Mucosa of descending colon (tissue), 3 donors: ENCODE results near the gene ASB16. TPM values are rescaled to one million over a fixed set of nuclear protein-coding genes. Genes with fewer than 3 reads are reported as not detected.

Experiments used
- ATAC-seq: fragments of 200-7000 bp; cut with Tn5 transposase; one replicate; pipeline ENCODE4 v1.9.1; 2020; ENCODE audit warnings: mild to moderate bottlenecking, moderate library complexity
- DNase-seq, 3 donors: peaks; one replicate each; pipeline ENCODE4 v3.0.0-alpha.2; 2020
- H3K36me3 ChIP-seq: fragments of 200-600 bp; one replicate; pipeline ENCODE4 v1.8.0; 2021; ENCODE audit warnings: low read depth, mild to moderate bottlenecking
- H3K4me1 ChIP-seq: fragments of 200-600 bp; one replicate; pipeline ENCODE4 v1.8.0; 2021; ENCODE audit warnings: low read depth, mild to moderate bottlenecking
- H3K4me3 ChIP-seq: fragments of 200-600 bp; one replicate; pipeline ENCODE4 v1.8.0; 2021; ENCODE audit warnings: mild to moderate bottlenecking
- H3K9me3 ChIP-seq: fragments of 200-600 bp; one replicate; pipeline ENCODE4 v1.8.0; 2021; ENCODE audit warnings: mild to moderate bottlenecking
- CTCF ChIP-seq: fragments of 200-600 bp; IDR thresholded peaks from one replicate; pipeline ENCODE4 v1.8.0; 2022; ENCODE audit warnings: antibody characterized with exemption, mild to moderate bottlenecking
- intact Hi-C, 2 donors: fragments of 100-400 bp; cut with DNase I in 1 of 2; cut with micrococcal nuclease in 1 of 2; formaldehyde crosslinking; loops; one replicate each; pipeline versions ENCODE4 v1.11.0 to v1.11.1; 2022; cut with DNase I, micrococcal nuclease
- total RNA-seq, 3 donors: library from RNA; stranded (reverse); fragmentation: NEBNext Ultra II Directional in 2 of 3; extraction: Animal tissue kit (Norgen Biotek cat#: 25700) in 2 of 3; gene quantifications; one replicate each; pipeline versions ENCODE4 v1.2.1 to v1.2.4, GENCODE V29; 2021 to 2023
- donor health status: DM: no; HTN: no; CAD: no; lungs with moderate emphysema.
- donor health status: DM: no; HTN: no; CAD: no.
- donor health status: DM: no; HTN: yes; CAD: no.

ASB16 gene
- total RNA-seq, 3 donors from 2014 or later, result 0.29 to 1.7 TPM; not detected in 1

GRCh38 chr17:44216173-44216572, 45.7 kb downstream of the ASB16 start:
- ATAC-seq, result no peak
- no peaks in the 10 kb centered on the region for H3K9me3 ChIP-seq
- peaks cover 12% of the 10 kb centered on the region for H3K4me1 ChIP-seq
- TF ChIP-seq CTCF, result no peak
- intact Hi-C loops, result loop anchor here (5.0 to 10.0 kb wide), 2 partner anchors 111 to 119 kb away; no protein-coding TSS in a partner anchor
- DNase-seq, result no peak
- no peaks in the 10 kb centered on the region for H3K36me3 ChIP-seq
- H3K4me3 ChIP-seq, result no peak overlapping the region

- intact Hi-C loops, result loop anchor here (5.0 to 10.0 kb wide), 2 partner anchors 111 to 118 kb away; no protein-coding TSS in a partner anchor
Measured at GRCh38 chr17:44216694-44217093, 46.2 kb downstream of the ASB16 start.

GRCh38 chr17:44217738-44218343, 47.3 kb downstream of the ASB16 start:
- no peaks in the 10 kb centered on the region for H3K36me3 ChIP-seq
- H3K4me1 ChIP-seq, result peaks cover 18% of the 10 kb centered on the region
- no peaks in the 10 kb centered on the region for H3K9me3 ChIP-seq
- peak in 2 of 3 donors; percentile 62 to 70 for DNase-seq
- intact Hi-C loops, result loop anchor here (5.0 to 10.0 kb wide), 2 partner anchors 109 to 117 kb away; no protein-coding TSS in a partner anchor
- no peak for TF ChIP-seq CTCF
- no peak for ATAC-seq
- no peak overlapping the region for H3K4me3 ChIP-seq

More at GRCh38 chr17:44216694-44217093, 46.2 kb downstream of the ASB16 start:
- H3K4me3 ChIP-seq, result no peak overlapping the region
- no peak for TF ChIP-seq CTCF
- H3K9me3 ChIP-seq, result no peaks in the 10 kb centered on the region
- no peak for ATAC-seq
- DNase-seq, result no peak
- H3K4me1 ChIP-seq, result peaks cover 12% of the 10 kb centered on the region
- no peaks in the 10 kb centered on the region for H3K36me3 ChIP-seq

GRCh38 chr17:44218344-44219107, 48.0 kb downstream of the ASB16 start:
- no peaks in the 10 kb centered on the region for H3K36me3 ChIP-seq
- ATAC-seq (peak; percentile 77), DNase-seq (peak; percentile 88 to 94 (median 93))
- peak; percentile 73 for TF ChIP-seq CTCF
- intact Hi-C loops, result loop anchor here (5.0 to 10.0 kb wide), 2 partner anchors 109 to 116 kb away; no protein-coding TSS in a partner anchor
- H3K4me1 ChIP-seq, result peaks cover 25% of the 10 kb centered on the region
- H3K9me3 ChIP-seq, result no peaks in the 10 kb centered on the region
- peak overlapping the region; percentile 95 for H3K4me3 ChIP-seq

GRCh38 chr17:44219108-44219615, 48.7 kb downstream of the ASB16 start:
- peak; percentile 53 for TF ChIP-seq CTCF
- Histone ChIP-seq H3K9me3 (no peaks in the 10 kb centered on the region), H3K4me3 (peak overlapping the region; percentile 95), H3K4me1 (peaks cover 29% of the 10 kb centered on the region), H3K36me3 (no peaks in the 10 kb centered on the region)
- peak; percentile 58 for ATAC-seq
- peak; percentile 64 to 85 (median 82) for DNase-seq
- intact Hi-C loops, result loop anchor here (5.0 to 10.0 kb wide), 2 partner anchors 108 to 116 kb away; no protein-coding TSS in a partner anchor
